ENCODE data around the gene CAMSAP2. TPM values are rescaled to one million over a fixed set of nuclear protein-coding genes. Genes with fewer than 3 reads are reported as not detected.

Gene CAMSAP2
- total RNA-seq, 1 donor from 2014 or later: 39.5 TPM

DNA sequence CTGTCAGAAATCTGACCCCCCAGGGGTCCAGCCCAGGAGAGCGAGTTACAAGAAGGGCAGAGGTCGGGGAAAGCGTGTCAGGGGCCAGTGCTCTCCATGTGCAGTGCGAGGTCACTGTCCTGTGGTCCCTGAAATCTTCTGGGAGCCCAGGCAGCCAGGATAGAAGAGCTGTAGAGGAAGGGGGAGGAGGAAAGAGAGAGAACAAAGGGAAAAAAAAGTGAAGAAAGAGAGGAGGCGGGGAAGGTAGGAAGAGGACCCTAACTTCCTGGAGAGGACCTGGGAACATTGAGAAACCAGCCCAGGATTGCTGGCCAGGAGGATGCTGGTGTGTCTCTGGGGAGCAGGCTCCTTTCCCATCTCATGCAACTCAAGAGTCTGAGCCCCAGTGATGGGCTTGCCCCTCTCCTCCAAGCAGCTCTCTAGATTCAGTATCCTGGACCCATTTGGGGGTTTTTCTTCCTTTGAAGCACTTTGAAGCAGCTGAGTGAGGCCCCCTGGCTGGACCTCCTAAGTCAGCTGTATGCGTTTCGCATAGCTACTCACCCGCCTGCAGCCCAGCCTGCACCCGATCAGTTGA, 149.2 kb downstream of the CAMSAP2 start:
- H3K36me3 Mint-ChIP-seq (ENCODE audit: low read depth, unreplicated experiment): peaks cover 5% of the 10 kb centered on the region
- H3K4me3 Mint-ChIP-seq (ENCODE audit: unreplicated experiment): no peak overlapping the region
- peaks cover 13% of the 10 kb centered on the region for H3K27me3 Mint-ChIP-seq (ENCODE audit: unreplicated experiment)
- no peak overlapping the region for H3K27ac Mint-ChIP-seq (ENCODE audit: unreplicated experiment)
- H3K9me3 Mint-ChIP-seq (ENCODE audit: unreplicated experiment): no peaks in the 10 kb centered on the region
- H3K4me1 Mint-ChIP-seq (ENCODE audit: unreplicated experiment): peaks cover 37% of the 10 kb centered on the region
- DNase-seq (ENCODE audit: low spot score): no peak
- TF ChIP-seq, protein P1, sequence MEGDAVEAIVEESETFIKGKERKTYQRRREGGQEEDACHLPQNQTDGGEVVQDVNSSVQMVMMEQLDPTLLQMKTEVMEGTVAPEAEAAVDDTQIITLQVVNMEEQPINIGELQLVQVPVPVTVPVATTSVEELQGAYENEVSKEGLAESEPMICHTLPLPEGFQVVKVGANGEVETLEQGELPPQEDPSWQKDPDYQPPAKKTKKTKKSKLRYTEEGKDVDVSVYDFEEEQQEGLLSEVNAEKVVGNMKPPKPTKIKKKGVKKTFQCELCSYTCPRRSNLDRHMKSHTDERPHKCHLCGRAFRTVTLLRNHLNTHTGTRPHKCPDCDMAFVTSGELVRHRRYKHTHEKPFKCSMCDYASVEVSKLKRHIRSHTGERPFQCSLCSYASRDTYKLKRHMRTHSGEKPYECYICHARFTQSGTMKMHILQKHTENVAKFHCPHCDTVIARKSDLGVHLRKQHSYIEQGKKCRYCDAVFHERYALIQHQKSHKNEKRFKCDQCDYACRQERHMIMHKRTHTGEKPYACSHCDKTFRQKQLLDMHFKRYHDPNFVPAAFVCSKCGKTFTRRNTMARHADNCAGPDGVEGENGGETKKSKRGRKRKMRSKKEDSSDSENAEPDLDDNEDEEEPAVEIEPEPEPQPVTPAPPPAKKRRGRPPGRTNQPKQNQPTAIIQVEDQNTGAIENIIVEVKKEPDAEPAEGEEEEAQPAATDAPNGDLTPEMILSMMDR (IDR thresholded peaks at IDR 0.05; ENCODE audit: unreplicated experiment): no peak

DNA sequence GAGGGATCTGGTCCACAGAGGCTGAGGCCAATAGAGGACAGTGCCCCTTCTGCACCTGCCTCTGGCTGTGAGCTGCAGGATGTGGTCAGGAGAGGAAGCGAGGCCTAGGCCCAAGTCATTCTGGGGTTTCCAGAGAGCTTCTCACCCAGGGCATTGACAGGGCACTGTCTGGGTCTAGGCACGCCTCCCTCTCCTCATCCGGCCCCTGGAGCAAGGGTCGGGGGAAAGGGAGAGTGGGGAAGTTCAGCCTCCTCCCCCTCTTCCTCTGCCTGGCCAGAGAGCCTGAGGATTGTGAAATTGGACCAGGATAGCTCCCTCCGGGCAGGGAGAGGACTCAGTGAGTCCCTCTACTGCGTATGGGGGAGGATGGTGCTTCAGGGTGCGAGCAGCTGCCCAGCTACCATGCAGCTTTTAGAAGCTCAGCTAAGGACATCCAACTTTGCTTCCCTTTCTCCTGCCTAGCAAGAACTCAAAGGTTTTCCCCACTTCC, 149.7 kb downstream of the CAMSAP2 start:
- no peak overlapping the region for H3K27ac Mint-ChIP-seq (ENCODE audit: unreplicated experiment)
- peaks cover 14% of the 10 kb centered on the region for H3K27me3 Mint-ChIP-seq (ENCODE audit: unreplicated experiment)
- H3K4me1 Mint-ChIP-seq (ENCODE audit: unreplicated experiment): peaks cover 41% of the 10 kb centered on the region
- TF ChIP-seq, protein P1 (IDR thresholded peaks at IDR 0.05; ENCODE audit: unreplicated experiment): no peak
- no peak for DNase-seq (ENCODE audit: low spot score)
- no peaks in the 10 kb centered on the region for H3K9me3 Mint-ChIP-seq (ENCODE audit: unreplicated experiment)
- H3K36me3 Mint-ChIP-seq (ENCODE audit: low read depth, unreplicated experiment): peaks cover 5% of the 10 kb centered on the region
- H3K4me3 Mint-ChIP-seq (ENCODE audit: unreplicated experiment): no peak overlapping the region

- peaks cover 14% of the 10 kb centered on the region for H3K27me3 Mint-ChIP-seq (ENCODE audit: unreplicated experiment)
- H3K36me3 Mint-ChIP-seq (ENCODE audit: low read depth, unreplicated experiment): peaks cover 5% of the 10 kb centered on the region
- no peak for DNase-seq (ENCODE audit: low spot score)
- no peaks in the 10 kb centered on the region for H3K9me3 Mint-ChIP-seq (ENCODE audit: unreplicated experiment)
- TF ChIP-seq, protein P1 (IDR thresholded peaks at IDR 0.05; ENCODE audit: unreplicated experiment): no peak
- H3K4me3 Mint-ChIP-seq (ENCODE audit: unreplicated experiment): no peak overlapping the region
- H3K4me1 Mint-ChIP-seq (ENCODE audit: unreplicated experiment): peaks cover 51% of the 10 kb centered on the region
- H3K27ac Mint-ChIP-seq (ENCODE audit: unreplicated experiment): no peak overlapping the region
Observed at GRCh38 chr1:200889571-200889970, 150.9 kb downstream of the CAMSAP2 start.

DNA sequence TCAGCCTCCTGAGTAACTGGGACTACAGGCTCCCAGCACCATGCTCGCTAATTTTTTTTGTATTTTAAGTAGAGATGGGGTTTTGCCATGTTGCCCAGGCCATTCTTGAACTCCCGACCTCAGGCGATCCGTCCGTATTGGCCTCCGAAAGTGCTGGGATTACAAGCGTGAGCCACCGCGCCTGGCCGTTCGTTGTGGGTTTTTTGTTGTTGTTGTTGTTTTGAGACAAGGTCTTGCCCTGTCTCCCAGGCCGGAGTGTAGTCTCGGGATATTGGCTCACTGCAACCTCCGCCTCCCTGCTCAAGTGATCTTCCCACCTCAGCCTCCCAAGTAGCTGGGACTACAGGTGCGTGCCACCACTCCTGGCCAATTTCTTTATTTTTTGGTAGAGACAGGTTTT, 151.3 kb downstream of the CAMSAP2 start:
- peak overlapping the region; percentile 80 for H3K4me3 Mint-ChIP-seq (ENCODE audit: unreplicated experiment)
- peaks cover 14% of the 10 kb centered on the region for H3K27me3 Mint-ChIP-seq (ENCODE audit: unreplicated experiment)
- H3K9me3 Mint-ChIP-seq (ENCODE audit: unreplicated experiment): no peaks in the 10 kb centered on the region
- H3K27ac Mint-ChIP-seq (ENCODE audit: unreplicated experiment): no peak overlapping the region
- peaks cover 5% of the 10 kb centered on the region for H3K36me3 Mint-ChIP-seq (ENCODE audit: low read depth, unreplicated experiment)
- no peak for DNase-seq (ENCODE audit: low spot score)
- peaks cover 51% of the 10 kb centered on the region for H3K4me1 Mint-ChIP-seq (ENCODE audit: unreplicated experiment)
- TF ChIP-seq, protein P1 (IDR thresholded peaks at IDR 0.05; ENCODE audit: unreplicated experiment): no peak

All from endothelial cell (in vitro differentiated cells).